ENCODE measurements around the gene PLD1. TPM values are rescaled to one million over a fixed set of nuclear protein-coding genes. Genes with fewer than 3 reads are reported as not detected.
"Not testable (repeated sequence)": the region's sequence is repeated elsewhere in the genome, so short reads cannot be mapped to it uniquely, and the experiment has no call there.

The PLD1 gene
- total RNA-seq, 6 donors from 2014 or later: 11.2 to 47.1 (median 15.6) TPM

DNA sequence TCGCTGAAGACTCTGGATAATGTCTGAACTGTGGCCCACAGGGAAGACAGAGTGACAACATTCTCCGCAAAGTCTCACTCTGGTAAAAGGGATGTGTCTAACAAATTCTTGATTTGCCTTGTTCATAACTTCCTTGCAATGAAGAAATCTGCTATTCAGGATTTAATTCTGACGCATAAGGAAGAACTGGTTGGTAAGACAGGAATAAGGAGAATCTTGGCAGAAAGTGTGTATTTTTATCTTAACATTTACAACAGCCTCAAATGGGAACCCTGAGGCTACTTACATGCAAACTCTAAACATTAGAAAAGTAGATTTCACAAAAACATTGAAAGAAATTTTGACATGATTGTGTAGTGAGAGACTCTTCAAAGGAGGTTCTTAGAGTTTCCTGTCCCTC is 10.8 kb upstream of the PLD1 start:
- H3K4me3 ChIP-seq: no peak overlapping the region
- H3K27me3 ChIP-seq: no peaks in the 10 kb centered on the region
- ATAC-seq (ENCODE audit: low FRiP score in 2 of 2) (no peak), DNase-seq (no peak)
- no peaks in the 10 kb centered on the region for H3K9me3 ChIP-seq
- WGBS, 2 donors: 80 to 92% methylated on average over 3 of the region's 3 CpGs
- TF ChIP-seq EP300 (IDR thresholded peaks at IDR 0.05): no peak
- TF ChIP-seq, protein P1, sequence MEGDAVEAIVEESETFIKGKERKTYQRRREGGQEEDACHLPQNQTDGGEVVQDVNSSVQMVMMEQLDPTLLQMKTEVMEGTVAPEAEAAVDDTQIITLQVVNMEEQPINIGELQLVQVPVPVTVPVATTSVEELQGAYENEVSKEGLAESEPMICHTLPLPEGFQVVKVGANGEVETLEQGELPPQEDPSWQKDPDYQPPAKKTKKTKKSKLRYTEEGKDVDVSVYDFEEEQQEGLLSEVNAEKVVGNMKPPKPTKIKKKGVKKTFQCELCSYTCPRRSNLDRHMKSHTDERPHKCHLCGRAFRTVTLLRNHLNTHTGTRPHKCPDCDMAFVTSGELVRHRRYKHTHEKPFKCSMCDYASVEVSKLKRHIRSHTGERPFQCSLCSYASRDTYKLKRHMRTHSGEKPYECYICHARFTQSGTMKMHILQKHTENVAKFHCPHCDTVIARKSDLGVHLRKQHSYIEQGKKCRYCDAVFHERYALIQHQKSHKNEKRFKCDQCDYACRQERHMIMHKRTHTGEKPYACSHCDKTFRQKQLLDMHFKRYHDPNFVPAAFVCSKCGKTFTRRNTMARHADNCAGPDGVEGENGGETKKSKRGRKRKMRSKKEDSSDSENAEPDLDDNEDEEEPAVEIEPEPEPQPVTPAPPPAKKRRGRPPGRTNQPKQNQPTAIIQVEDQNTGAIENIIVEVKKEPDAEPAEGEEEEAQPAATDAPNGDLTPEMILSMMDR (IDR thresholded peaks at IDR 0.05): no peak
- TF ChIP-seq POLR2AphosphoS5 (IDR thresholded peaks at IDR 0.05): no peak
- no peak for TF ChIP-seq POLR2A (IDR thresholded peaks at IDR 0.05)
- peaks cover 5 to 16% (median 11%) of the 10 kb centered on the region in 4 donors for H3K4me1 ChIP-seq
- no peak overlapping the region for H3K27ac ChIP-seq
- no peaks in the 10 kb centered on the region for H3K36me3 ChIP-seq

DNA sequence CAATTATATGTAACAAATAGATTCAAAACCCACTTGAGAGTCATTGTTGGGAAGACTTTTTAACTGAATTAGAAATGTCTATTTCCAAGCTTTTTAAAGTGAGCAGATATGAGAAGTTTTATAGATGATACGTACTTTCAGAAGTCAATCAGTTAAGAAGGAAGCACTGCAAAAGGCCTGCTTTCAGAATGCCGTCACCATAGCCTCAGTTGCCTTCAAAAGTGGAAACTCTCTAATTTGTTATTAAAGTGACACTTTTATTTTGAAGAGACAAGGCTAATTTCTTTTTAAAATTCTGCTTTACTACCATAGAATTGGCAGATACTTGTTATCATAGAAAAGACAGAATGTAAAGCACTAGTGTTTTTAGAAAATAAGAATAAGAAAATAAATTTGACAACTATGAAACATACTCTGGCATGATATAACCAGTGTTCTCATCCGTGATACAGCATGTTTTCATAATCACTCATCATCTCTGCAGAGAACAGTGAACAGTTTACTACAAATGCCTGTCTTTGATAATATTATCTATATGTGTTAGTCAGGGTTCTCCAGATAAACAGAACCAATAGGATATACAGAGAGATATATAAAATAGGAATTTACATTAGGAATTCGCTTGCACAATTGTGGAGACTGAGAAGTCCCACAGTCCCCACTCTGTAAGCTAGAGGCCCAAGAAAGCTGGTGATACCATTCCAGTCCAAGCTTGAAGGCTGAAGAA is 7.0 kb upstream of the PLD1 start:
- no peak overlapping the region for H3K4me3 ChIP-seq
- ATAC-seq (ENCODE audit: low FRiP score in 2 of 2) (no peak), DNase-seq (no peak)
- 89 to 92% methylated on average over 4 of the region's 4 CpGs for WGBS, 2 donors
- no peak overlapping the region for H3K27ac ChIP-seq
- peaks cover 0 to 4% (median 0%) of the 10 kb centered on the region in 4 donors for H3K4me1 ChIP-seq
- H3K36me3 ChIP-seq: no peaks in the 10 kb centered on the region
- no peaks in the 10 kb centered on the region for H3K9me3 ChIP-seq
- no peaks in the 10 kb centered on the region for H3K27me3 ChIP-seq
- TF ChIP-seq, protein P1 (IDR thresholded peaks at IDR 0.05): no peak
- TF ChIP-seq POLR2A (IDR thresholded peaks at IDR 0.05): no peak
- TF ChIP-seq EP300 (IDR thresholded peaks at IDR 0.05): no peak
- TF ChIP-seq POLR2AphosphoS5 (IDR thresholded peaks at IDR 0.05): no peak

DNA sequence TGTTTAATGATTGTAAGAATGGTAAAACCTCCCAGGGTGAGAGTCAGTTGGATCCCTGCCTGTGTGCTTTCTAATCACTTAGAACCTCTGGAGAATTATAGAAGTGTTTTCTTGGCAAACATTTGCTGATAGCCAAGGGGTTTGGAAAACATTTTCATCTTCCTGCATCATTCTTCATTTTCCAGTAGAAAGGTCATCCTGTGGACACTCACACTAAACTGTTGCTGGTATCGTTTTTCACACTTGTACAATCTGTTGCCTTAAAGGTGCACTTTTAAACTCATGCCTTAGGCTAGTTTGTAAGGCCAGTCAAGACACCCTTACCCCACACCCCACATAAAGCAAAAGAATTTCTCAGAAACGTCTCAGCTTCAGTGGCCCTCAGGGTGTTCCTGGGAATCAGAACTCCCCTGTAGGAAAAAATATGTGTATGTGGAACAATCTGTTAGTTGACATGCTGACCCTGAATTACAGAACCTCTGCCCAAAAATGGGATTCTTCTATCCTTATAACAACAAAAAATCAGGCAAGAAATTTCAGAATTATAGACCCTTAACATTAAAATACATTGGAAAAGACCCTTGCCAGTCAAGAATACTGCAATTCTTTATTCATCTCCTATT is 5.8 kb upstream of the PLD1 start:
- TF ChIP-seq, protein P1 (IDR thresholded peaks at IDR 0.05): no peak
- no peak for TF ChIP-seq POLR2AphosphoS5 (IDR thresholded peaks at IDR 0.05)
- no peak for TF ChIP-seq EP300 (IDR thresholded peaks at IDR 0.05)
- TF ChIP-seq POLR2A (IDR thresholded peaks at IDR 0.05): no peak
- DNase-seq: no peak
- WGBS, 2 donors: 62 to 64% methylated on average over 2 of the region's 2 CpGs
- Histone ChIP-seq H3K36me3 (no peaks in the 10 kb centered on the region), H3K4me1 (peaks cover 4 to 9% (median 7%) of the 10 kb centered on the region in 4 donors), H3K4me3 (no peak overlapping the region), H3K9me3 (no peaks in the 10 kb centered on the region), H3K27me3 (no peaks in the 10 kb centered on the region), H3K27ac (no peak overlapping the region)
- ATAC-seq (ENCODE audit: low FRiP score in 2 of 2): no peak

DNA sequence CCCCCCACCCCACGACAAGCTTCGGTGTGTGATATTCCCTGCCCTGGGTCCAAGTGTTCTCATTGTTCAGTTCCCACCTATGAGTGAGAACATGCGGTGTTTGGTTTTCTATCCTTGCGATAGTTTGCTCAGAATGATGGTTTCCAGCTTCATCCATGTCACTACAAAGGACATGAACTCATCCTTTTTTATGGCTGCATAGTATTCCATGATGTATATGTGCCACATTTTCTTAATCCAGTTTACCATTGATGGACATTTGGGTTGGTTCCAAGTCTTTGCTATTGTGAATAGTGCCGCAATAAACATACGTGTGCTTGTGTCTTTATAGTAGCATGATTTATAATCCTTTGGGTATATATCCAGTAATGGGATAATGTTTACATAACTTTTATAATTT is 4.4 kb upstream of the PLD1 start:
- H3K4me1 ChIP-seq: peaks cover 9 to 22% (median 15%) of the 10 kb centered on the region in 4 donors
- H3K4me3 ChIP-seq; DNase-seq; H3K36me3 ChIP-seq; ATAC-seq (ENCODE audit: low FRiP score in 2 of 2); H3K27me3 ChIP-seq; H3K9me3 ChIP-seq: not testable (repeated sequence)
- H3K27ac ChIP-seq: peak overlapping the region in 1 of 4 donors; percentile 36
- WGBS, 2 donors: 92 to 96% methylated on average over 6 of the region's 6 CpGs

DNA sequence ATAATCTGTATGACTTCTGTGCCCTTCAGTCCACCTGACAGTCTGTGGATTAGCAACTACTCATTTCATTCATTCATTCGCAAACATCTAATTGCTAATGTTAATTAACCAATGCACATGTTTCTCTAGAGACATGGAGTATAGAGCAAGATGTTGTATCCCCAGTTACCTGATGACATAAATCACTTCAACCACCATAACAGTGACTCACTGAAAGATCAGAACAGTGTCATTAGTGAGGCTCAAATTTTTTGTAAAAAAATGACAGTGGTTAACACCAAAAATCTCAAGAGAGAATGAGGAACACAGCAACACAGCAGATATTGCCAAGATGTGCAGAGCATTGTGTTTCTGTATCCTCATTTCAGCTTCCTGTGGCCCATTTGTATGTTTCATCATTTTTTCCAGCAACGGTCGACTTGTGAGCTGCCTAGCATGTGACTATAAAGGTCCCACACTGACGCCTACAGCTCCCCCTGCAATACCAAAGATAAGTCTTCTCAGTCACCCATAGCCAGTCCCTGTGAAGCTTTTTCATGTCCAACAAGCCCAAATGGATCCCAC is 3.7 kb upstream of the PLD1 start:
- peak in 1 of 2 donors; percentile 59 for DNase-seq
- ATAC-seq (ENCODE audit: low FRiP score in 2 of 2): peak in 1 of 2 donors; percentile 27
- Histone ChIP-seq H3K27ac (peak overlapping the region; percentile 13 to 62 (median 42)), H3K36me3 (no peaks in the 10 kb centered on the region), H3K9me3 (no peaks in the 10 kb centered on the region), H3K27me3 (no peaks in the 10 kb centered on the region), H3K4me1 (peaks cover 14 to 29% (median 18%) of the 10 kb centered on the region in 4 donors), H3K4me3 (no peak overlapping the region)
- 65% methylated on average over 4 of the region's 4 CpGs for WGBS, 2 donors
- TF ChIP-seq POLR2A (IDR thresholded peaks at IDR 0.05): no peak
- TF ChIP-seq EP300 (IDR thresholded peaks at IDR 0.05): peak in 1 of 4 donors; percentile 51
- TF ChIP-seq POLR2AphosphoS5 (IDR thresholded peaks at IDR 0.05): peak in 1 of 2 donors; percentile 37
- TF ChIP-seq, protein P1 (IDR thresholded peaks at IDR 0.05): no peak
